A673 (cell line): ENCODE measurements around the gene PEAR1. TPM values are rescaled to one million over a fixed set of nuclear protein-coding genes. Genes with fewer than 3 reads are reported as not detected.

Source experiments
- BruUV-seq: library from RNA; stranded (reverse); fragments of 400-500 nt; replicated peaks from 2 replicates; lab custom pipeline; 2021; lab: Mats Ljungman, UMichigan
- CTCF ChIA-PET: fragments of 300-600 bp; sonication (Branson Sonifier 250); formaldehyde crosslinking; loops from one replicate; lab custom pipeline; 2022; ENCODE audit warnings: antibody characterized with exemption; lab: Charles Lee
- POLR2A ChIA-PET: fragments of 300-600 bp; sonication (Branson Sonifier 250); formaldehyde crosslinking; loops from one replicate; lab custom pipeline; 2022; ENCODE audit warnings: antibody characterized with exemption; ENCODE audit not compliant: low non-redundant PET; lab: Charles Lee
- DNase-seq: peaks from one replicate; pipeline ENCODE4 v3.0.0-alpha.2; 2015; ENCODE audit warnings: low spot score
- H3K27ac ChIP-seq: fragments of 200-600 bp; sonication (generic); 2 replicates; pipeline ENCODE4 v1.5.1; 2016; ENCODE audit warnings: mixed run types, low read depth, mild to moderate bottlenecking, mixed read lengths, antibody characterized with exemption, low read length; ENCODE audit not compliant: poor library complexity, severe bottlenecking
- H3K27me3 ChIP-seq: fragments of 200-600 bp; sonication (generic); replicated peaks from 2 replicates; pipeline ENCODE4 v1.6.1; 2017; ENCODE audit warnings: mixed run types, low read depth, mild to moderate bottlenecking, mixed read lengths, antibody characterized with exemption, low read length; ENCODE audit not compliant: insufficient read depth, poor library complexity
- H3K36me3 ChIP-seq: fragments of 200-600 bp; sonication (generic); 2 replicates; pipeline ENCODE4 v1.6.1; 2016; ENCODE audit warnings: mixed run types, mild to moderate bottlenecking, mixed read lengths, antibody characterized with exemption, low read length; ENCODE audit not compliant: insufficient read depth, poor library complexity, severe bottlenecking
- H3K4me1 ChIP-seq: fragments of 200-600 bp; sonication (generic); 2 replicates; pipeline ENCODE4 v1.6.1; 2017; ENCODE audit warnings: mixed run types, mild to moderate bottlenecking, mixed read lengths, antibody characterized with exemption, low read length; ENCODE audit not compliant: insufficient read depth, poor library complexity, severe bottlenecking
- H3K4me3 ChIP-seq: fragments of 200-600 bp; sonication (generic); 2 replicates; pipeline ENCODE4 v1.5.1; 2016; ENCODE audit warnings: low read depth, mixed run types, mild to moderate bottlenecking, mixed read lengths, low read length; ENCODE audit not compliant: poor library complexity, severe bottlenecking
- H3K9me3 ChIP-seq: fragments of 200-600 bp; sonication (generic); 2 replicates; pipeline ENCODE4 v1.6.1; 2016; ENCODE audit warnings: mixed run types, low read depth, mild to moderate bottlenecking, mixed read lengths, antibody characterized with exemption, low read length; ENCODE audit not compliant: poor library complexity, severe bottlenecking
- EZH2 ChIP-seq: fragments of 200-600 bp; sonication (generic); IDR thresholded peaks from 2 replicates; pipeline ENCODE4 v1.6.1; 2017; ENCODE audit warnings: borderline replicate concordance, low read depth, mild to moderate bottlenecking, mixed read lengths, antibody characterized with exemption, low read length; ENCODE audit not compliant: poor library complexity, severe bottlenecking
- intact Hi-C: fragments of 100-400 bp; cut with micrococcal nuclease; formaldehyde crosslinking; loops from one replicate; pipeline ENCODE4 v1.10.0; 2022; ENCODE audit not compliant: unreplicated experiment
- total RNA-seq: library from RNA; stranded (reverse); gene quantifications from 2 replicates; pipeline ENCODE4 v1.2.3, GENCODE V29; 2021
- TF ChIP-seq, protein P1 (sequence below): fragments of 300-800, 200-600 bp; sonication (generic); conservative IDR thresholded peaks from 2 replicates; pipeline ENCODE4 v1.5.1; 2017; ENCODE audit warnings: low read depth, mild to moderate bottlenecking, antibody characterized with exemption, low read length, moderate library complexity, mixed read lengths

PEAR1 gene
- total RNA-seq, 1 experiment from 2014 or later, result 0.52 TPM

DNA sequence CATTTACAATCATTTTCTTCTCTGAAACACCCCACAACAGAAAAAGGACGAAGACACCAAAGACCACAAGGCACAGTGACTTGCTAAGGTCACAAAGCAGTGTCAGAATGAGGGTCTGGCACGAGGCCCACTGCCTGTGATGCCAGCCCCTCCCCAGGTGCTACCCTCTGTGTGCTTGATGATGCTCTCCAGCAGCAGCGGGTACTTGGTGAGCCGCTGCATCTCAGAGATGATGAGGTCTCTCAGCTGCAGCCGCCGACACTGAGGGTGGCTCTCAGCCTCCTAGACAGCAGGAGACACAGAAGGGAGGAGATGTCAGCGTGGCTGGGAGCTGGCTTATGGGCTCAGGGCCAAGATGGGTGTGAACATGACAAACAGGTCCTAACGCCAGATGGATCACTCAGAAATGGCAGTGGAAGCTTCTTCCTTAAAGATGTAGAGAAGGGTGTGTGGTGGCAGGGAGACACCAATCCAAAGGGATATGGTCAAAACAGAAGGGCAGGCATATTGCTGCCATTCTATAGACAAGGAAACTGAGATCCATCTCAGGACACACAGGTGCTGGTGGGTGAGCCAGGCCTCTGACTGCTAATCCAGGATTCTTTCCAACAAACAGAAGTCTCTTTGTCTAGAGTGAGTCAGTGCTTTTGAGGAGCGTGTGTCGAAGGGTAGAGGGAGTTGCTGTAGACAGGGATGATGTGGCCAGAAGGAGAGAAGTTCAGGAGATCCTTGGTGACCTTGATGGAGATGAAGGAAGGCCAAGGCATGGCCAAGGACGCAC, 52.6 kb downstream of the PEAR1 start:
- H3K36me3 ChIP-seq, result peaks cover 9% of the 10 kb centered on the region
- TF ChIP-seq, protein P1, sequence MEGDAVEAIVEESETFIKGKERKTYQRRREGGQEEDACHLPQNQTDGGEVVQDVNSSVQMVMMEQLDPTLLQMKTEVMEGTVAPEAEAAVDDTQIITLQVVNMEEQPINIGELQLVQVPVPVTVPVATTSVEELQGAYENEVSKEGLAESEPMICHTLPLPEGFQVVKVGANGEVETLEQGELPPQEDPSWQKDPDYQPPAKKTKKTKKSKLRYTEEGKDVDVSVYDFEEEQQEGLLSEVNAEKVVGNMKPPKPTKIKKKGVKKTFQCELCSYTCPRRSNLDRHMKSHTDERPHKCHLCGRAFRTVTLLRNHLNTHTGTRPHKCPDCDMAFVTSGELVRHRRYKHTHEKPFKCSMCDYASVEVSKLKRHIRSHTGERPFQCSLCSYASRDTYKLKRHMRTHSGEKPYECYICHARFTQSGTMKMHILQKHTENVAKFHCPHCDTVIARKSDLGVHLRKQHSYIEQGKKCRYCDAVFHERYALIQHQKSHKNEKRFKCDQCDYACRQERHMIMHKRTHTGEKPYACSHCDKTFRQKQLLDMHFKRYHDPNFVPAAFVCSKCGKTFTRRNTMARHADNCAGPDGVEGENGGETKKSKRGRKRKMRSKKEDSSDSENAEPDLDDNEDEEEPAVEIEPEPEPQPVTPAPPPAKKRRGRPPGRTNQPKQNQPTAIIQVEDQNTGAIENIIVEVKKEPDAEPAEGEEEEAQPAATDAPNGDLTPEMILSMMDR, result no peak
- DNase-seq, result no peak
- no peak overlapping the region for H3K4me3 ChIP-seq
- POLR2A ChIA-PET, result no interaction called here
- BruUV-seq, result no TSS peak
- intact Hi-C loops, result no loop called here
- no peaks in the 10 kb centered on the region for H3K9me3 ChIP-seq
- H3K27ac ChIP-seq, result no peak overlapping the region
- H3K27me3 ChIP-seq, result no peaks in the 10 kb centered on the region
- CTCF ChIA-PET, result no interaction called here
- H3K4me1 ChIP-seq, result no peaks in the 10 kb centered on the region

DNA sequence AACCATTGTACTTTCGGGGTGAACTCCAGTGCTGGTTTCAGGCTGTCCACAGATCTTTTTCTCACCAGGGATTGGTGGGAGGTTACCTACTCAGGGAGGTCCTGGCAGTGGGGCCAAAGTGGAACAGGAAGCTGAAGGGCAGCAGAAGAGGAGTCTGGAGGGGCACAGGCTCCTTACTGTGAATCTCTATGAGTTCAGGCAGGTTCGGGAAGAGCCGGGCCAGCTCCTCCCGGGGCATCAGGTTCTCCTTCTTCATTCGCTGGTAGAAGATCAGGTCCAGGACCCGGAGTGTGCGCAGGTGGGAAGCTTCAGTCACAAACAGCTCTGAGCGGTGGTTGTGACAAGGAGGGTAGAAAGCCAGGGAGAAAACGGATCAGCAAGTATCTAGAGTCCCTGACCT, 53.6 kb downstream of the PEAR1 start:
- TF ChIP-seq EZH2, result no peak
- TF ChIP-seq, protein P1, result no peak
- intact Hi-C loops, result no loop called here
- Histone ChIP-seq H3K9me3 (no peaks in the 10 kb centered on the region), H3K27me3 (no peaks in the 10 kb centered on the region), H3K36me3 (peaks cover 9% of the 10 kb centered on the region), H3K4me3 (no peak overlapping the region), H3K27ac (no peak overlapping the region), H3K4me1 (no peaks in the 10 kb centered on the region)
- BruUV-seq, result no TSS peak
- ChIA-PET CTCF (no interaction called here), POLR2A (no interaction called here)
- no peak for DNase-seq

DNA sequence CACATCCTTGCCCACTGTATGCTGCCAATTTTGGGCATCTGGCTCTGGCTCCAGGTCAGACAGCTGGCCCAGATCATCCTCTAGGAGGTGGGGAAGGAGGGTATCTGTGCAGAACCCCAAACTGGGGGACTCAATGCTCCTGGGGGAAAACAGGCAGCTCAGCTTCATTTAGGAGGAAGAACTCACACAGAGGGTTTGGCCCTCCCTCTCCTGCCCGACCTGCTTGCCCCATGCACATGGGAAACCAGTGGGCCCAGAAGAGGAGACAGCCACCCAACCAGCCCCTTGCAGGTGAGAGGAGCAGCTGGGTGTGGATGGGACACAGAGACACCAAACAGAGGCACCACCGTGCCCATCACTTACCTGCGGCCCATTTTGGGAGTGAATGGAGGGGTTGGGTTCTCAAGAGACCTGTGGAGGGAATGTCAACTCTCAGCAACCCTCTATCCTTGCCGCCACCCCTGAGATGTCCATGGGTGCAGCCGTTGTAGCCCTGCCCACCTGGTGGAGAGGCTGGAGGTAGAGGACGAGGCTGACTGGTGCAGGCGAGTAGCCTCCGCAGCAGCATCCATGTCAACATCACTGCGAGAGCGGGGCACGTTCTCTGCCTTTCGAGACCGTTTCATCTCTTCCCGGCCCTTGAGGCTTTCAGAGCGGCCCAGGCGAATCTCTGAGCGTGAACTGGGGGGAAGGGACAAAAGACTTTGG, 54.5 kb downstream of the PEAR1 start:
- Histone ChIP-seq H3K27me3 (no peaks in the 10 kb centered on the region), H3K36me3 (peaks cover 9% of the 10 kb centered on the region), H3K4me3 (no peak overlapping the region), H3K4me1 (no peaks in the 10 kb centered on the region), H3K27ac (no peak overlapping the region), H3K9me3 (no peaks in the 10 kb centered on the region)
- intact Hi-C loops, result no loop called here
- ChIA-PET POLR2A (no interaction called here), CTCF (no interaction called here)
- no peak for DNase-seq
- BruUV-seq, result no TSS peak
- TF ChIP-seq EZH2, result no peak
- TF ChIP-seq, protein P1, result no peak
